SKM-1 treated with dmso at 0.1 percent for 144 hours (cell line): ENCODE data around the gene ZNF19.

Experiments used
- DNase-seq: peaks from one replicate; lab custom pipeline; 2025; ENCODE audit not compliant: unreplicated experiment; lab: John Stamatoyannopoulos, UW

ZNF19 gene

DNA sequence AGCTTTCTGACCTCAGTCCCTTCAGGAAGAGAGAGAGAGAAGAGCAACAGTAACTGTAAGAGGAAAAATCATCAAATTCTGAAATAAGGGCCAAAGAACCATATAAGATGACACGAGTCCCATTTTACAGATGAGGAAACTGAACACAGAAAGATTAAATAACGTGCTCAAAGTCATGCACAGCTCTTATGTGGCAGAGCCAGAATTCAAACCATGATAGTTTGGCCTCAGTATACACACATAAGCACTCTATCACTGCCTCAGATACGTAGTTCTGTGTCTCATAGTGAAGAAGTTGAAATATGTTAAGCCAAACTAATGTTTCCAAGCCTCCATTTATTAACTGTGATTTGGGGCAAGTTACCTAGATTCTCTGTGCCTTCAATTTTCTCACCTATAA lies 1.9 kb upstream of the ZNF19 start:
- DNase-seq, result no peak

DNA sequence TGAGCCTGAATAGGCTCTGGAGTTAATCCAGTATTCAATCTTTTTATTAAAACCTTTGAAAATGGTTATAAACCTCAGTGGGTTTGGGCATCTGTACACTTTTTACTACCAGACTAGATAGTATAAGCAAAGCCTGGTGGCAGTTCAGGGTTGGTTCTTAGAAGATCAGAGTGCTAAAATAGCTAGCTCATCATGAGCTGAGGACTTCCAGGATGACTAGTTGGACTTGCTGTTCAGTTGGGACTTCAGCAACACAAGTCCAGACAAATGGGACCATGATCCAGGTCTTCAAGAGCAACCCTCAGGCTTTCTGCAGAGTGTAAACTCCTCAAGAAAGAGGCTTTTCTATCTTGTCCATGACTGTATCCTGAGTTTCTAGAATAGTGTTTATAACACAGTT lies 1.2 kb upstream of the ZNF19 start:
- DNase-seq, result no peak

DNA sequence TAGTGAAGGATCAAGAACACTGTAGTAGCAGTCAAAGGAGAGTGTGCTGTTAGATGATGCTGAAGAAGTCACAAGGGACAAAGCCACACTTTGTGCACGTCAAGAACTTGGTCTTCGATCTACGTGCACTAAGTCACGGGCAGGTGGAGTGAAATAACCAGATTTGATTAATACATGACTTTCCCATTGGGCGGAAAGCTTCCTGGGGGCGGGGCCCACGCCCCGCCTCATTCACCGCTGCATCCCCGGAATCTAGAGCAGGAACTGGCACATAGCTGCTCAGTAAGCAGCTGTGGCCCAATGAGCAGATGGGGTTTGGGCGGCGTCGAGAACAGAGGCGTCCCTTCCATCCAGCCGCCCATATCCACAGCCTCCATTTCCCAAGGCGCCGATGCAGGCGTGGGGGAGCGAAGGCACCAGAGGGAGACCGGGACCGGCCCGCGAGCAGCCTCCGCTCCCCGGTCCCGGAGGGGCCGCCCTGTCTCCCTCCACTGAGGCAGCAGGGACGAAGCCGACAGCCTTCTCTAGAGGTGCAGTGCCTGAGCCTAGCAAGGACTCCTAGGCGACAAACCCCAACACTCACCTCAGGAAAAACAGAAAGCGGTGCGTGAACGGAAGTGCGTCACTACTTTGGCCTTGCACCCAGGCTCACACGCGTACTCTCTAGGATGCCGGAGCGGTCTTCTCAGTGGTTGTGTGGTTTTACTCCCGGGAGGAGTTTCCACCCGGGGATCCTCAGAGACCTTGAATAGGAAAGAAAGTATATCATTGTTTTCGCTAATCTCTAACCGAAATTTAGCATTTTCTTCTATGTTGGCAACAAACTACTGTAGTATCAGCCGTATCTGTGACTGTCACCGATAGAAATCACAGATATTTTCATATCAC lies 4.9 kb downstream of the ZNF19 start:
- peak; percentile 69 for DNase-seq

DNA sequence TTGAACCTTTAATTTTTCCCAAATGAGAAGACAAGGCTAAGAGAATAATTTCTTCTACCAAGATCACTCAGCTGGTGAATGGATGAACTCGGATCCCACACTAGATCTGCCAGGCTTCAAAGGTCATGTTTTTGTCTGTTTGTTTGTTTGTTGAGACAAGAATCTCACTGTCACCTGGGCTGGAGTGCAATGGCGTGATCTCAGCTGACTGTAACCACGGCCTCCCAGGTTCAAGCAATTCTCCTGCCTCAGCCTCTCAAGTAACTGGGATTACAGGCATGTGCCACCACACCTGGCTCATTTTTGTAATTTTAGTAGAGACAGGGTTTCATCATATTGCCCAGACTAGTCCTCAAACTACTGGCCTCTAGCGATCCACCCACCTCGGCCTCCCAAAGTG lies 6.6 kb downstream of the ZNF19 start:
- DNase-seq, result no peak

DNA sequence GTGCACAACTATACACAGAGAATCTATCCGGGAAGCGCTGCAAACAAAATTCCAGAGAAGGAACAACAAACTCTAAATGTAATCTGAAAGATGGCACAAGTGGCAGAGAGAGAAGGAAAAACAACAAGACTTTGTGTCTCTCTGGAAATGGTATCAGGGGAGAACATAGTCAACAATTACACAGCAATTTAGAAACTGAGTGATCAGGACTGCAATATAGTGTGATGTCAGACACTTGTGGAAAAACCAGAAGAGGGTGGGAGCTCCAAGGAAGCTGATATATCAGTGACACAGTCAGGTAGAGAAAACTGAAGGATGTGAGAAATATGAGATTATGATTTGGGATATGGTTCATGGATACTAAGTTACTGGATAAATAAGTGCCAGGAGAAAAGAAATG lies 8.2 kb downstream of the ZNF19 start:
- no peak for DNase-seq

DNA sequence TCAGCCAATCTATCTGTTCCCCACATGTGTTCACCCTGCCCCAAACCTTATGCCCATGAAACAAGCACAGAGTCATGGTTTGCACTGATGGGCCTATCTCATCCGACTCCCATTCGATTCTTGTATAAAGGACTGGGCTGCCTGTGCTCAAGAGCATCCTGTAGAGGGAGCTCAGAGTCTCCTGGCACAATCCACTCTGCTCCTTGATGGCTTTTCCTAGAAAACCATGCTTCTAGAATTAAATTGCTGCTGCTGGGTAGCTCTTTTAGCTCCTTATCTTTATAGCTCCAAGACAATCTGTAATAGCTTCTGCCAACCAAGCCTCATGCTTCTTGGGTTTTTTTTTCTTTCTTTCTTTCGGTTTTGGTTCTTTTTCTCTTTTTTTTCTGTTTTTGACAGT lies 9.7 kb downstream of the ZNF19 start:
- no peak for DNase-seq

DNA sequence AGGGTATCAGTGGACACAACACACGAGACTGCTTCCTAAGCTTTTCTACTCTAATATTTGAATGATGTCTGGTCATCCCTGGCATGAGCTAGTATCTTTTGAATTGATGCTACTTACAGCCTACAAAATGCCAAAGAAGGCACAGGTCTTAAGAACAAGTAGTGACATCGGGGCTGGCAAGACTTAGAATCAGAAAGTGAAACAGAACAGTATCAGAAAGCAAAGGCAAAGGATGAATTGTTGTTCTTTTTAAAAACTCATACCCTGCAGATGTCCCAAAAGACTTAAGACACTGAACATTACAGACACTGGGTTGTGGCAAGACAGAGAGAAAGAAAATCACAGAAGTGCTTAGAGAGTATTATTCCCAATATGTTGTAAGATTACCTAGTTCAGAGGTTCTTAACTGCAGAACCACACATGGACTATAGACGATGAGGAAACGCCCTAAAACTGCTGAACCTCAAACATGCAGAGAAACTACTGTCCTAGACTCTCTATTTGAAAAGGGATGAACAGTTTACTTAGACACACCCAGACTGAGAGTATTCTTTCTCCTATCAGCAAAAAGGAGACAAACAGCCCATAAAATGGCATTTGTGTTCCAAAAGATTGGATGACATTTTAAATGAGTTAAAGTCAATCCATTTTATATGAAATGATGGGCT lies 12.5 kb downstream of the ZNF19 start:
- DNase-seq, result no peak

DNA sequence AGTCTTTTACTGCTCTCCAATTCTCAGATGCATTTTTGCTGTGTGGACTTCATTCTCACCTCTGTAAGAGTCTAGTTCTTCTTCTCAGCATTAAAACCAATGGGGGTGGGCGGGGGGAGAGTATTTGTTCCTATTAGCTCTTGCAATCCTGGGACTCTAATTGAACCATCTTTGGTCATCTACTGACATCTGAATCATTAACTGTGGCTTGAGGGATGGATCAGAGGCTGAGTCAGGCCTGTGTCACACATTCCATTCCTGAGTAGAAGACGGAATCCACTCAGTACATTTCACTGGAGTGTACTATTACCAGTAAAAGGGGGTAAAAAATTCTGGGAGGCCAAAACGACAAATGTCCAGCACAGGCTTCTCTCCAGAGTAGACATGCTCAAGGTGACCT lies 14.3 kb downstream of the ZNF19 start:
- DNase-seq, result no peak

DNA sequence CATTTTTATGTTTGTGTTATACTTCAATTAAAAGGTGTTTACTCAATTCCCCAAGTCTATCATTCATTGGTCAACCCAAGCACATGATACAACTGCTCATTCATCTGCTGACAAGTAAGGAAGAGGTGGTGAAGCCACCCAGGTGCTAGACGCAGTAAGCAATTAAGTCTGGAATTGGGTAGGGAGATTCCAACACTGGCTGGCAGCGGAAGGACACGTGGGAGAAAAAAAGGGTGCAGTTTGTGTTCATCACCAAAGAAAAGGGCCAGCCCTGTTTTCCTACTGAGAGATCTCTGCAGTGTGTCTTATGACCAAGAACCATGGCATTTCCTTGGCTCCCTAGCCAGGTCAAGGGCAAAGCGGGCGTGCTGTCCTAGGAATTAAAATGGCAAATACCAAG lies 15.2 kb downstream of the ZNF19 start:
- DNase-seq, result no peak

DNA sequence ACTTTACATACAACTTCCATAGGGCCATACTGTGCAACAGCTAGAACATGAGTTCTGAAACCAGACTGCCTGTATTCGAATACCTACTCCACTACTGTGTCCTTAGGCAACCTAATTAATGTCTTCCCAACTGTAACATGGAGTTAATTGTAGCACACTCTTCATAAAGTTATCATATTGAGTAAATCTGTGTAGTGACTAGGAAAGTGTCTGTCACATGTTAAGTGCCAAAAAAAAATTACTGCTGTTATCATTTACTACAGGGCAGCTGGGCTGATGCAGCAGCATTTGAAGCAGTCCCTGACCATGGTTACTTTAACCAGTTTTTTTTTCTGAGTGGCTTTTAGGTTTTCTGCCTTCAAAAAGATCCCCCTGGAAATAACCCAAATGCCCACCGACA lies 16.2 kb downstream of the ZNF19 start:
- DNase-seq, result no peak

DNA sequence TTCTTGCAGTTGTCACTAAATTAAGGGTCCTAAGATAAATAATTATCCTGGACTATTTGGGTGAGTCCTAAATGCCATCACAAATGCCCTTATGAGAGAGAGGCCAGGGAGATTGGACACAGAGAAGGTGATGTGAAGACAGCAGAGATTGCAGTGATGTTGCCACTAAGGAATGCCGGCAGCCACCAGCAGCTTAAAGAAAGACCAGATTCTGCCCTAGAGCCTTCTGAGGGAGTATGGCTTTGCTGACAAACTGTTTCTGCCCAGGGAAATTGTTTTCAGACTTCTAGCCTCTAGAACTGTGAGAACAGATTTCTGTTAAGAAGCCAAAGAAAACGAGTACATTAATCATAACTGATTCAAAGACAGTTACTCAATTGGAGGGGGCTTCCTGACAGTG lies 17.1 kb downstream of the ZNF19 start:
- no peak for DNase-seq

DNA sequence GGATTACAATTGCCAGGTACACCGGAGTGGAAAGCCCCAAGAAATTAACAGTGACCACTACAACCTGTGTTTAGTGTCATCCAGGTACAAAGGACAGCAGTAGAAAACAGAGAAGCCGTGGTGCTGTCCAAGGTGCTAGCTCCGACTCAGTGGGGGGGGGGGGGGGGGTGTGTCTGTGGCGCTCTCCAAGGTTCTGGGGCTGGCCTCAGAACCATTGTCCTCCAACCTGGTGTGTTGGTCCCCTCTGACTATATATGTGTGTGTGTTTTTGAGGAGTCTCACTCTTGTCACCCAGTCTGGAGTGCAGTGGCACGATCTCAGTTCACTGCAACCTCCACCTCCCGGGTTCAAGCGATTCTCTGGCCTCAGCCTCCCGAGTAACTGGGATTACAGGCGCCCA lies 21.3 kb downstream of the ZNF19 start:
- no peak for DNase-seq

DNA sequence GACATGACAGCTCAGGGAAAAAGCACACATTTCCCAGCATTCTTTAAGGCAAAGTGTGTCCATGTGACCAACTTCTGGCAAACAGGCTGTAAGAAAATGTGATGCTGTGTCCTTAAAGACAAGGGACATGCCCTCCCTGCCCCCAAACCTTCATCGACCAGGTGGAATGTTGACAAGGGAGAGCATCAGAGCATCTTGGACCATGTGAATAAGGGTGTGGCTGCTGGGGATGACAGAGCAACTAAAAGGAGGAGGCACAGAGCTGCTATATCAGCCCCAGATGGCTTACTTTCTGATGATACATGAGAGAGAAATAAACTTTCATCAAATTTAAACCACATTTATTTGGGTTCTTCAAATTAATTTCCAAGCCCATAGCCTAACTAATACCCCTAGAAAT lies 24.9 kb downstream of the ZNF19 start:
- no peak for DNase-seq

DNA sequence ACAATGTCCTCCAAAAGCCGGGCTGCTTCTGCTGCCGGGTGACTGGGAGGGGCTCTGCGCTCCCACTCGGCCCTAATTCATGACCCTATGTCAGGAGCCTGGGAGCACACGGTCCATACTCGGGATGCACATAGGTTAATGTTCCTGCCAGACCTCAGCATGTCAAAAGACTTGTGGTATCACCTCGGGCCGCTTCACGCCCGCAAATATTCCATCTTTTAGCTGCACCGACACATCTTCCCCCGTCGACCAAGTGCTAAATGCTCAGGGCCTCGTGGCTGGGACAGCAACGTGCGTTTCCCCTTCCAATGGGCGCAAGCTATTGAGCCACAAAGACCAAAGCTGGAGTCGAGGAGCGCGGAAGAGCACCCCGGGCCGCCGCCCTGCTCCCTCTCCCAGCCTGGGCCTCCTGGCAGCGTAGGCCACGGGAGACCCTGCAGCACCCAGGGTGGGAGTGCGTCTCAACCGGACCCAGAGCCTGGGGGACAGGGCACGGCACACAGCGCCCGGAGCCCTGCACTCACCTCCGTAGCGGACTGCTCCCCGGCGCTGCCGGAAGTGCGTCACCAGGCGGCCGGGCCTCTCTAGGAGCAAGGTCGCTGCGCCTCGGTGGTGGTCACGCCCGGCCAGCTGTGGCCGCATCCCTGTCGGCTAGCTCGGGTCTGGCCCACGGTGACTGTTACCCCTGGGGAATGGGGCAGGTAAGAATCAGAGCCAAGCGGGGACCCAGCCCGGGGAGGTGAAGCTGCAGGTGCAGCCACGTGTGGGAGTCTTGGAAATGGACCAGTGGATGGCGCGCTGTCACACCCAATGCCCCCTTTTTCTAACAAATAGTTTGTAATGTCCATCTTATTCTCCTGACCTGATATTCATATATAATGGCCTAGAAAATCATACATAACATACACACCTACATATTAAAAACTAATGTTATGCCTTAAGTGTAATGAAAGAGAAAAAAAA lies 27.2 kb downstream of the ZNF19 start, which contains the start of gene ZNF23:
Gene ZNF23, minus strand, starts transcription at position 562 of the 963 bp plus-strand sequence. CDS start 5,451 bp downstream, outside the sequence.
- DNase-seq, result peak; percentile 49

DNA sequence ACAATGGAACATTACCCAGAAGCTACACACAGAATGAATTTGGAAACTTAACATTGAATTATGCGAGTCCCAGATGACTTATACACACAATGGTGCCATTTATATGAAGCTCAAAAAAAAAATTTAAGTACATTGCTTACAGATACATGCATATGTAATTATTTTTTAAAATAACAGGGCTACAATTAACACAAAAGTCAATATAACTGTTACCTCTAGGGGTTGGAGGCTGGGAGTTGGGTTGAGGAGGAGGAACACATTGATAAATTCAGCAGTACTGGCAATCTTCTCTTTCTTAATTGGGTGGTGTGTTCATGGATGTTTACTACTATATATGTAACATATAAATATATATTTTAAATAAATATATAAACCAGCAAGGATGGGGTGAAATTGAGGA lies 28.2 kb downstream of the ZNF19 start:
- no peak for DNase-seq

DNA sequence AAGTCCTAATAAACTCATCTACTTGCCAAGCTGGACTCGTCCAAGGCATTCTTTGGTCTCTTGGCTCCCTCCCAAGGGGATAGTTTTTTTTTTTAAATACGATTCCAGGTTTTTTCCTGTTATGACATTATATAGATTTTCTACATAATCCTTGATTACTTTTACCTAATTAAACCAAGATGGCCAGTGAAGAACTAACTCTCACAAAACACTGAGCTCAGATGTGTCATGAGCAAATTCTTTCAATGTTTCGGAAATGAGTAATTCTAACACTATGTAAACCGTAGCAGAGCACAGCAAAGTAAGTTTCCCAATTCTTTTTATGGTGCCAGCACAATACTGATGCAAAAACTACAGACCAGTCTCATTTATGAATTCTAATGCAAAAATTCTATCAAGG lies 28.9 kb downstream of the ZNF19 start:
- DNase-seq, result no peak

DNA sequence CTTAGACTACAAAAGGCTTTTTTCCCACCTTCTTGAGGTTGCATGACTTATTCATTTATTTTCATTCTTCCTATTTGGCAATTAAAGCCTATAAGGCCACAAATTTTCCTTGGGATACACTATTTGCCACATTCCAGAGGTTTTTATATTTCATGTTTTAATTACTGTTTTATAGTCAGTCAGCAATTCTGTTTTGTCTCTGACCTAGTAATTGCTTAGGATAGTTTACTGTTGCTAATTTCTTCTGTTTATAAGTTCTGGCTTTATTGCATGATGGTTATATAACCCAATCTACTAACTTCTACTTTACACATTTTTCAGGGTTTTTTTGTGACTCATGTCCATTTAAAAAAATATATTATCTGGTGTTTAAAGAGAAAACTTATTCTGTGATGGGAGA lies 29.6 kb downstream of the ZNF19 start:
- no peak for DNase-seq

DNA sequence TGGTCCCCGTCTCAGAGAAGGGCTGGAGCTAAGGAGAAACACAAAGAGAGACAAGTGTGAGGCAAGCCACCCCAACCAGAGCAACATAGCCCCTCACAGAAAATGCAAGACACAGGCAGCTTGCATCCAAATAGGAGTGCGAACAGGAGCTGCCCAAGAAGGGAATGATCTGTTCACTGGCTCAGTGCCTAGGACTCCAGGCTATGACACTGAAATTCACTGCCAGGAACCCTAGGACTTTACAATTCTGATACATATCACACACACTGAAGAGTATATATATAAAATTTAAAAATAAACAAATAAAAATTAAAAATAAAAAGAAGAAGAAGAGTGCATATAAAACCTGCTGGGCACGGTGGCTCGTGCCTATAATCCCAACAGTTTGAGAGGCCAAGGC lies 32.3 kb downstream of the ZNF19 start:
- DNase-seq, result no peak

DNA sequence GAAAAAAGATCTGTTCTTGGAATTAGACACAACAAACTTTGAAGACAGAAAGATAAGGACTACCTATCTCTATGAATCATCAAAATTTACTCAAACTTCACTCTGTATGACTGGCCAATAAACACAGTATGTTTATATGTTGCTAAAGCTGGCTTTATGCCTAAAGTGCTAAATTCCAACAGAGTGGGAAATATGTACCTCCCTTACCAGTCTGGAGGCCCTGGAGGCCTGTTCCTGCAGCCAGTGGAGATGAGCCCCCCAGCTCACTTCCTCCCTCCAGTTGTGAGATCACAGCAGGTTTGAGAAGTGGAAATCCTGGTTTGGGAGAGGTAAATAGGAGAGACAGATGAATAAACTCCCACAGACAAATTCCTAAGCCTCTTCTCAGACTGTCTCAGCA lies 36.1 kb downstream of the ZNF19 start:
- DNase-seq, result no peak

DNA sequence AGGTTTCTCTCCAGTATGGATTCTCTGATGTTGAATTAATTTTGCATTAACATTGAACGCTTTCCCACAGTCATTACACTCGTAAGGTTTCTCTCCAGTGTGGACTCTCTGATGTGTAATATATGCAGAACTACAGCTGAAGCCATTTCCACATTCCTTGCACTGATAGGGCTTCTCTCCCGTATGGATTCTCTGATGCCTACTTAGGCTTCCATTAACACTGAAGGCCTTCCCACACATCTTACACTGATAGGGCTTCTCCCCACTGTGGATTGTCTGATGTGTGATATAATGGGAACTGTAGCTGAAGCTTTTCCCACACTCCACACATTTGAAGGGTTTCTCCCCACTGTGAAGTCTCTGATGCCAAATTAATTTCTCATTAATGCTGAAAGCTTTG lies 40.1 kb downstream of the ZNF19 start:
- no peak for DNase-seq

DNA sequence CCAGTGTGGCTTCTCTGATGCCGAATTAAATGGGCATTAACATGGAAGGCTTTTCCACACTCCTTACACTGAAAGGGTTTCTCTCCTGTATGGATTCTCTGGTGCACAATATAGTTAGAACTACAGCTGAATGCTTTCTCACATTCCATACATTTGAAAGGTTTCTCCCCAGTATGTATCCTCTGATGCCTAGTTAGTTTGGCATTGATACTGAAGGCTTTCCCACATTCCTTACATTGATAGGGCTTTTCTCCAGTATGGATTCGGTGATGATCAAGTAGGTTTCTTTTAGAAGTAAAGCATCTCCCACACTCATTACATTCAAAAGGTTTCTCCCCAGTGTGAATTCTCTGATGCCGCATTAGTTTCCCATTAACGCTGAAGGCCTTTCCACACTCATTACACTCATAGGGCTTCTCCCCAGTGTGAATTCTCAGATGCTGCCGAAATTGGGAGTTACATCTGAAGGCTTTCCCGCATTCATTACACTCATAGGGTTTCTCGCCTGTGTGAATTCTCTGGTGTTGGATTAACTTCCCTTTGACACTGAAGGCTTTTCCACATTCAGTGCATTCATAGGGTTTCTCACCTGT lies 40.8 kb downstream of the ZNF19 start:
- no peak for DNase-seq
